ENCODE data around the gene AEN. TPM values are rescaled to one million over a fixed set of nuclear protein-coding genes. Genes with fewer than 3 reads are reported as not detected.
A peak's percentile ranks its signal among the peaks of the same experiment; 100 is the strongest.

Gene AEN
- total RNA-seq, 4 donors from 2014 or later = 16.1 to 19.2 (median 17.3) TPM

- DNase-seq (no peak), ATAC-seq (no peak)
- no peaks in the 10 kb centered on the region for H3K27me3 ChIP-seq
- no peak overlapping the region for H3K4me3 ChIP-seq
- in situ Hi-C loops (cut with MboI; ENCODE audit: low sequenced_read_pairs in 4 of 4) = no loop called here
- no peak overlapping the region for H3K27ac ChIP-seq
- no peaks in the 10 kb centered on the region for H3K9me3 ChIP-seq
- no peak for TF ChIP-seq POLR2A (IDR thresholded peaks at IDR 0.05)
- TF ChIP-seq, protein P1, sequence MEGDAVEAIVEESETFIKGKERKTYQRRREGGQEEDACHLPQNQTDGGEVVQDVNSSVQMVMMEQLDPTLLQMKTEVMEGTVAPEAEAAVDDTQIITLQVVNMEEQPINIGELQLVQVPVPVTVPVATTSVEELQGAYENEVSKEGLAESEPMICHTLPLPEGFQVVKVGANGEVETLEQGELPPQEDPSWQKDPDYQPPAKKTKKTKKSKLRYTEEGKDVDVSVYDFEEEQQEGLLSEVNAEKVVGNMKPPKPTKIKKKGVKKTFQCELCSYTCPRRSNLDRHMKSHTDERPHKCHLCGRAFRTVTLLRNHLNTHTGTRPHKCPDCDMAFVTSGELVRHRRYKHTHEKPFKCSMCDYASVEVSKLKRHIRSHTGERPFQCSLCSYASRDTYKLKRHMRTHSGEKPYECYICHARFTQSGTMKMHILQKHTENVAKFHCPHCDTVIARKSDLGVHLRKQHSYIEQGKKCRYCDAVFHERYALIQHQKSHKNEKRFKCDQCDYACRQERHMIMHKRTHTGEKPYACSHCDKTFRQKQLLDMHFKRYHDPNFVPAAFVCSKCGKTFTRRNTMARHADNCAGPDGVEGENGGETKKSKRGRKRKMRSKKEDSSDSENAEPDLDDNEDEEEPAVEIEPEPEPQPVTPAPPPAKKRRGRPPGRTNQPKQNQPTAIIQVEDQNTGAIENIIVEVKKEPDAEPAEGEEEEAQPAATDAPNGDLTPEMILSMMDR (IDR thresholded peaks at IDR 0.05 in 4 of 5, conservative IDR thresholded peaks at IDR 0.05 in 1 of 5) = no peak
- no peaks in the 10 kb centered on the region for H3K36me3 ChIP-seq
- intact Hi-C loops (cut with DNase I; ENCODE audit: low total_unique reads) = no loop called here
- H3K4me1 ChIP-seq = no peaks in the 10 kb centered on the region
These were observed 25.8 kb downstream of the AEN start for GRCh38 chr15:88646951-88647350.

DNA sequence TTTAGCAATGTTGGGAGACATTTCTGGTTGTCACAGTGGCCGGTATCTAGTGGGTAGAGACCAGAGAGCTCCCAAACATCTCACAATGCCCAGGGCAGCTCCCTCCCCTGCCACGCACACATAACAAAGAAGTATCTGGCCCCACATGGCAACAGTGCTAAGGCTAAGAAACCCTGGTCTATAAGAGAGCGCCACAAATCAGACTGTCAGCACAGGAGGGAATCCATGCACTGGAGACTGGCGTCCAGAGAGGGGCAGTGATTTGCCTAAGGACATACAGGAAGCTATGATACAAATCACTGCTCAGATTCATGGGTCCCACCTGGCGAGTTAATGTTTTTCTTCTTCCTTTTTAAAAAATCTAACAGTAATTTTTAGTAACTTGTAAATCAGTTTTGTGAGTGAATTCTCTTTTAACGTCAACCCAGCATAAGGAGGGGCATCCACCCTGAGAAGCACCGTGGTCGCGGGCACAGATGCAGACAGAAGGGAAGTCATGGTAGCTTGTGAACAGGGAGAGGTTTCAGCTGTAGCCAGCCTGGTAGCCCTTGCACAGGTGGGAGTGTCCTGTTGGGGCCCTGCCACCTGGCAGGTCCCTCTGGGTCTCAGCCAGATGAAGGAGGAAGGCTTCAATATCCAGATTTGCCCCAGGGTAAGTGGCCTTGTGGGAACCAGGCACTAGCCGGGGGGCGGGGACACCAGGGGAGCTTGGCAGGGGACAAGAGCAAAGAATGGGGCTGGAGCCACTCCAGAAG is 26.4 kb downstream of the AEN start:
- peak overlapping the region in 1 of 4 donors; percentile 76 for H3K27ac ChIP-seq
- intact Hi-C loops (cut with DNase I; ENCODE audit: low total_unique reads) = no loop called here
- no peak for DNase-seq
- no peak overlapping the region for H3K4me3 ChIP-seq
- no peaks in the 10 kb centered on the region for H3K36me3 ChIP-seq
- ATAC-seq = no peak
- no peaks in the 10 kb centered on the region for H3K27me3 ChIP-seq
- in situ Hi-C loops (cut with MboI; ENCODE audit: low sequenced_read_pairs in 4 of 4) = no loop called here
- H3K9me3 ChIP-seq = no peaks in the 10 kb centered on the region
- no peak for TF ChIP-seq POLR2A (IDR thresholded peaks at IDR 0.05)
- TF ChIP-seq, protein P1 (IDR thresholded peaks at IDR 0.05 in 4 of 5, conservative IDR thresholded peaks at IDR 0.05 in 1 of 5) = no peak
- no peaks in the 10 kb centered on the region for H3K4me1 ChIP-seq

GRCh38 chr15:88648357-88649214 is 27.4 kb downstream of the AEN start:
- ATAC-seq (no peak), DNase-seq (no peak)
- Histone ChIP-seq H3K27me3 (no peaks in the 10 kb centered on the region), H3K4me1 (no peaks in the 10 kb centered on the region), H3K4me3 (no peak overlapping the region), H3K9me3 (no peaks in the 10 kb centered on the region), H3K27ac (peak overlapping the region; percentile 53 to 76 (median 62)), H3K36me3 (no peaks in the 10 kb centered on the region)
- TF ChIP-seq, protein P1 (IDR thresholded peaks at IDR 0.05 in 4 of 5, conservative IDR thresholded peaks at IDR 0.05 in 1 of 5) = no peak
- no peak for TF ChIP-seq POLR2A (IDR thresholded peaks at IDR 0.05)
- intact Hi-C loops (cut with DNase I; ENCODE audit: low total_unique reads) = no loop called here
- in situ Hi-C loops (cut with MboI; ENCODE audit: low sequenced_read_pairs in 4 of 4) = no loop called here

DNA sequence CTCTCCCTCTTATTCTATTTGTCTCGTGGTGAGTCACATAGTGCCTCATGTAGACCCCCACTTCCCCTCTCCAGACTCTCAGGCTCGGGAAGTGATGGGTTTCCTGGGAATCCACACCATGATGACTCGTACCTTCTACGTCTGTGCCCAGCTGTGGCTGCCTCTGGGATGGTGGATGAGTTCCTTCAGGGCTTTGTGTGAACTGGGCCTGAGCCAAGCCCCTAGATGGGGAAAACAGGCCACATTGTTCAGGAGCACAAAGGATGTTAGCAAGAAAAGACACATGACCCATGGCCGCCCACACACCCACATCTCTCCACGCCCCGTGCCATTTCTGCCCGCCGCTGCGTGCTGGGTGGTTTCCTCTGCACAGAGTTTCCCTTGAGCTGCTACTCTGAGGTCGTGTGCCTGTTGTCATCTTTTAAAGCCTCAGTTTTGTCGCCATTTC is 28.2 kb downstream of the AEN start:
- intact Hi-C loops (cut with DNase I; ENCODE audit: low total_unique reads) = no loop called here
- TF ChIP-seq, protein P1 (IDR thresholded peaks at IDR 0.05 in 4 of 5, conservative IDR thresholded peaks at IDR 0.05 in 1 of 5) = no peak
- no peak for TF ChIP-seq POLR2A (IDR thresholded peaks at IDR 0.05)
- DNase-seq = no peak
- no peak overlapping the region for H3K4me3 ChIP-seq
- H3K27ac ChIP-seq = peak overlapping the region; percentile 53 to 76 (median 62)
- no peaks in the 10 kb centered on the region for H3K27me3 ChIP-seq
- peak; percentile 66 to 67 for ATAC-seq
- no peaks in the 10 kb centered on the region for H3K4me1 ChIP-seq
- H3K36me3 ChIP-seq = no peaks in the 10 kb centered on the region
- H3K9me3 ChIP-seq = no peaks in the 10 kb centered on the region
- in situ Hi-C loops (cut with MboI; ENCODE audit: low sequenced_read_pairs in 4 of 4) = no loop called here

Data from gastrocnemius medialis (tissue), 4 donors.